DND-41 (cell line): ENCODE measurements around the gene ENAM.

Experiments used
- ATAC-seq: fragments of 200-7000 bp; cut with Tn5 transposase; 3 replicates; pipeline ENCODE4 v1.9.1; 2021; ENCODE audit warnings: low read depth; ENCODE audit not compliant: insufficient read depth
- DNase-seq: peaks from one replicate; pipeline ENCODE4 v3.0.0-alpha.2; 2020
- H2AFZ ChIP-seq: 2 replicates; pipeline ENCODE4 v1.6.0; 2012; ENCODE audit warnings: low read depth, low read length
- H3K27ac ChIP-seq: 2 replicates; pipeline ENCODE4 v1.5.1; 2012; ENCODE audit warnings: low read length, inconsistent platforms
- H3K27me3 ChIP-seq: fragments of 200-600 bp; sonication (generic); 2 replicates; pipeline ENCODE4 v1.6.0; 2012; ENCODE audit warnings: low read length, mild to moderate bottlenecking, inconsistent platforms; ENCODE audit not compliant: insufficient read depth, poor library complexity
- H3K36me3 ChIP-seq: 2 replicates; pipeline ENCODE4 v1.5.1; 2012; ENCODE audit warnings: low read length, inconsistent platforms; ENCODE audit not compliant: insufficient read depth
- H3K4me1 ChIP-seq: 2 replicates; pipeline ENCODE4 v1.5.1; 2012; ENCODE audit warnings: mild to moderate bottlenecking, low read length; ENCODE audit not compliant: insufficient read depth
- H3K4me2 ChIP-seq: 2 replicates; pipeline ENCODE4 v1.6.0; 2012; ENCODE audit warnings: mild to moderate bottlenecking, moderate library complexity, low read length, inconsistent platforms; ENCODE audit not compliant: insufficient read depth
- H3K4me3 ChIP-seq, 2 experiments: fragments of 200-600 bp in 1 of 2; shearing (Covaris generic) in 1 of 2; 2 replicates each; pipeline ENCODE4 v1.5.1; 2012 to 2016; ENCODE audit warnings: inconsistent platforms in 2 of 2, low read length in 2 of 2, mild to moderate bottlenecking in 2 of 2, low read depth in 1 of 2, moderate library complexity in 1 of 2
- H3K79me2 ChIP-seq: 2 replicates; pipeline ENCODE4 v1.6.0; 2012; ENCODE audit warnings: low read length, inconsistent platforms; ENCODE audit not compliant: insufficient read depth
- H3K9ac ChIP-seq: 2 replicates; pipeline ENCODE4 v1.6.0; 2012; ENCODE audit warnings: low read depth, mild to moderate bottlenecking, inconsistent platforms, low read length, moderate library complexity
- H3K9me3 ChIP-seq: 2 replicates; pipeline ENCODE4 v1.5.1; 2012; ENCODE audit warnings: low read length, moderate library complexity, mild to moderate bottlenecking, inconsistent platforms; ENCODE audit not compliant: insufficient read depth, severe bottlenecking
- H4K20me1 ChIP-seq: 2 replicates; pipeline ENCODE4 v1.6.0; 2012; ENCODE audit warnings: low read length; ENCODE audit not compliant: insufficient read depth
- EZH2 ChIP-seq: IDR thresholded peaks from 3 replicates; pipeline ENCODE4 v1.6.1; 2012; ENCODE audit warnings: borderline replicate concordance, low read depth, mild to moderate bottlenecking, moderate library complexity, low read length, inconsistent platforms; ENCODE audit not compliant: severe bottlenecking
- TF ChIP-seq, protein P1 (sequence below): IDR thresholded peaks from 2 replicates; pipeline ENCODE4 v1.5.1; 2012; ENCODE audit warnings: borderline replicate concordance, low read length, moderate library complexity, mild to moderate bottlenecking; ENCODE audit not compliant: poor library complexity, severe bottlenecking; ENCODE audit errors: extremely low read depth

The ENAM gene

DNA sequence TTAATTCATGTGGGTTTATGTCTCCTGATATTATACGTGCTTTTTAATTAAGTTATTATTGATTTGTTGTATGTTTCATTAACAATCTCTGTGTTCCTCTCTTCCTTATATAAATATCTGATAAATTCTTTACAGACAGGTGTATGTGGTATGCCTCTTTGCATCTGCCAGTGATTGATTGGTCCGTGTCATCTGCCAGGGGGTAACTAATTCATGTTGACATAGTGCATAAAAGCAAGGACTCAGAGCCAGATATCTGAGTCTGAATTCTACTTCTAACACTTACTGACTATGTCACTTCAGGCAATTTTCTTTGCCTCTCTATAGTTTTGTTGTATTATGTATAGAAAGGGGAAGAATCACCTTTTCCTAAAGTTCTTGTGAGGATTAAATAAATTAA, 41.7 kb upstream of the ENAM start:
- no peaks in the 10 kb centered on the region for H4K20me1 ChIP-seq
- no peak overlapping the region for H3K27ac ChIP-seq
- no peak overlapping the region for H3K9ac ChIP-seq
- H2AFZ ChIP-seq = no peak overlapping the region
- no peaks in the 10 kb centered on the region for H3K27me3 ChIP-seq
- H3K4me1 ChIP-seq = no peaks in the 10 kb centered on the region
- no peaks in the 10 kb centered on the region for H3K79me2 ChIP-seq
- TF ChIP-seq, protein P1, sequence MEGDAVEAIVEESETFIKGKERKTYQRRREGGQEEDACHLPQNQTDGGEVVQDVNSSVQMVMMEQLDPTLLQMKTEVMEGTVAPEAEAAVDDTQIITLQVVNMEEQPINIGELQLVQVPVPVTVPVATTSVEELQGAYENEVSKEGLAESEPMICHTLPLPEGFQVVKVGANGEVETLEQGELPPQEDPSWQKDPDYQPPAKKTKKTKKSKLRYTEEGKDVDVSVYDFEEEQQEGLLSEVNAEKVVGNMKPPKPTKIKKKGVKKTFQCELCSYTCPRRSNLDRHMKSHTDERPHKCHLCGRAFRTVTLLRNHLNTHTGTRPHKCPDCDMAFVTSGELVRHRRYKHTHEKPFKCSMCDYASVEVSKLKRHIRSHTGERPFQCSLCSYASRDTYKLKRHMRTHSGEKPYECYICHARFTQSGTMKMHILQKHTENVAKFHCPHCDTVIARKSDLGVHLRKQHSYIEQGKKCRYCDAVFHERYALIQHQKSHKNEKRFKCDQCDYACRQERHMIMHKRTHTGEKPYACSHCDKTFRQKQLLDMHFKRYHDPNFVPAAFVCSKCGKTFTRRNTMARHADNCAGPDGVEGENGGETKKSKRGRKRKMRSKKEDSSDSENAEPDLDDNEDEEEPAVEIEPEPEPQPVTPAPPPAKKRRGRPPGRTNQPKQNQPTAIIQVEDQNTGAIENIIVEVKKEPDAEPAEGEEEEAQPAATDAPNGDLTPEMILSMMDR = no peak
- TF ChIP-seq EZH2 = no peak
- no peaks in the 10 kb centered on the region for H3K9me3 ChIP-seq
- no peak for DNase-seq
- H3K4me3 ChIP-seq = no peak overlapping the region
- H3K4me2 ChIP-seq = no peak overlapping the region
- no peaks in the 10 kb centered on the region for H3K36me3 ChIP-seq
- ATAC-seq = no peak

DNA sequence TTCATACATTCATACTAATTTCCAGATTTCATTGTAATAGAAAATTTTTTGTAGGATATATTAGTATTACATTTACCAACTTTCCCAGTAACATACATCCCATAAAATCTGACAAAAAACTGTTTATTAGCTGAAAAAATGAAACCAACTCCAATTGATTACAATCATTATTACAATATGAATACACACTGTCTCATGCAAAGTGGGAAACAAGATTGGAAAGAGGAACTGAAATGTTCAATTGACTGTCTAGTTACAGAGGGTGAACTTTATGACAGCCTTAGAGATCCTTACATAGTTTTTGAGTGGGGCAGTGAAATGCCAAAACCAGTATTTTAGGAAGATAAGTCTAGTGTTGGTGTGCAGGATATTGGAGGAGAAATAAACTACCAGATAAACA, 38.8 kb upstream of the ENAM start:
- no peaks in the 10 kb centered on the region for H3K4me1 ChIP-seq
- H3K4me3 ChIP-seq = no peak overlapping the region
- H4K20me1 ChIP-seq = no peaks in the 10 kb centered on the region
- H3K36me3 ChIP-seq = no peaks in the 10 kb centered on the region
- H3K79me2 ChIP-seq = no peaks in the 10 kb centered on the region
- H3K27me3 ChIP-seq = no peaks in the 10 kb centered on the region
- no peak for DNase-seq
- H3K27ac ChIP-seq = no peak overlapping the region
- no peak overlapping the region for H3K4me2 ChIP-seq
- TF ChIP-seq, protein P1 = no peak
- no peak for TF ChIP-seq EZH2
- no peak overlapping the region for H2AFZ ChIP-seq
- H3K9me3 ChIP-seq = no peaks in the 10 kb centered on the region
- H3K9ac ChIP-seq = no peak overlapping the region
- no peak for ATAC-seq

DNA sequence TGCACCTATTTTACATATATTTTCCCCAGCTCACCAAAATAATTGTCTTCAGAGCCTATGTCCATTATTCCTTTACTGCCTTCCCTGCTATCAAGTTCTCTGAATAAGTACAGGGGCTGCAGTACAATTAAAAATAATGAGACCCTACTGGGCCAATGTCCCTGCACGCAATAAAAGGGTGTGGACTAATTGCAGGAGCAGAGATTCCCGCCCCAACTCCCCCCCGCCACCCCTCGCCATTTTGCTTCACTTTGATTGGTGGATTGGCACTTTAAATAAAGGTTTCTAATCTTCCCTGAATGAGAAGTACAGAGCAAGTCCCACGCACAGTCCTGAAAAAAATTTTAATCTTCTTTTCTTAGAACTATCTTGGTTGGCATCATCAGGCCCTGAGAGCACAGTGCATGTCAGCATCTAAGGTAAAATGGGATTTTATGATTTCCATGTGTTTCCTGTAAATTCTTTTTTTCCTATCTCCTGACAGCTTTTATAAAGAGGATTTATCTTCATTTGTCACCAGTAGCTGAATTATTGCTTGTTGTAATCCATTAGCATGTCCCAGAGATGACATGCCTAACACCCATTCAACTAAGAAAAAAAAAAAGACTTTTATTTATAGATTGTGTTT, 36.5 kb upstream of the ENAM start, which contains the start of gene AMBN:
Gene AMBN (plus strand): TSS at position 302 of the 628 bp plus-strand sequence. CDS start 103 bp downstream, at position 405.
- TF ChIP-seq, protein P1 = no peak
- TF ChIP-seq EZH2 = no peak
- Histone ChIP-seq H2AFZ (no peak within 1 kb of the TSS), H3K9ac (no peak within 1 kb of the TSS), H3K79me2 (no peaks in the 10 kb centered on the region), H3K4me3 (no peak within 1 kb of the TSS), H3K36me3 (no peaks in the 10 kb centered on the region), H3K9me3 (no peaks in the 10 kb centered on the region), H3K27ac (no peak within 1 kb of the TSS), H3K27me3 (no peaks in the 10 kb centered on the region), H3K4me2 (no peak within 1 kb of the TSS), H4K20me1 (no peaks in the 10 kb centered on the region), H3K4me1 (no peaks in the 10 kb centered on the region)
- no peak for ATAC-seq
- DNase-seq = no peak

DNA sequence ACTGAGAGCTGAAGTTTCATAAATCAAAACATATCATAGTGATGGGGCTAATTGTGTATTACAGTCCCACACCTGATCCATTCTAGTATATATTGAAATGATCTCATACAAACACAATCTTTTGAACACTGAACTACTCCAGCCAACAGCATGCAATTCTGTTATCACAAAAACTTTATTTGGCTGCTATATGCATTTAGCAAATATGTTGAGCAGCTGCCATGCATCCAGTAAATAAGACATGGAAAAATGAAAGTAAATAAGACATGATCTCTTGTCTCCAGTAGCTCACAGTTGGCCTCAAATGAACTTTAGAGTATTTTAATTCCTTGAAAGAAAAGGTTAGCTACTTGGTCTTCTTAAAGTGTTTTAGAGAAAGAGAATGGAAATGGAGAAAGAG, 34.3 kb upstream of the ENAM start:
- no peaks in the 10 kb centered on the region for H3K9me3 ChIP-seq
- H3K4me2 ChIP-seq = no peak overlapping the region
- no peaks in the 10 kb centered on the region for H3K36me3 ChIP-seq
- no peak overlapping the region for H3K27ac ChIP-seq
- TF ChIP-seq, protein P1 = no peak
- no peak for TF ChIP-seq EZH2
- no peak overlapping the region for H3K4me3 ChIP-seq
- H3K27me3 ChIP-seq = no peaks in the 10 kb centered on the region
- H4K20me1 ChIP-seq = no peaks in the 10 kb centered on the region
- no peak overlapping the region for H3K9ac ChIP-seq
- no peaks in the 10 kb centered on the region for H3K4me1 ChIP-seq
- no peak overlapping the region for H2AFZ ChIP-seq
- no peak for DNase-seq
- H3K79me2 ChIP-seq = no peaks in the 10 kb centered on the region
- ATAC-seq = no peak
